Cortex of kidney (tissue), 1 donor: Measurements from ENCODE around the gene REM1.
"Not testable (repeated sequence)": the region's sequence is repeated elsewhere in the genome, so short reads cannot be mapped to it uniquely, and the experiment has no call there.

Experiments
- DNase-seq: peaks from one replicate; lab custom pipeline; 2025; lab: John Stamatoyannopoulos, UW

REM1 gene

GRCh38 chr20:31485450-31486339, 10.6 kb downstream of the REM1 start:
- no peak for DNase-seq

- no peak for DNase-seq
These were observed 13.0 kb downstream of the REM1 start for GRCh38 chr20:31488115-31488514.

- DNase-seq, result no peak
These were observed 14.1 kb downstream of the REM1 start for GRCh38 chr20:31489152-31489551.

GRCh38 chr20:31490752-31491151, 15.7 kb downstream of the REM1 start:
- no peak for DNase-seq

GRCh38 chr20:31494131-31494530, 19.0 kb downstream of the REM1 start:
- no peak for DNase-seq

GRCh38 chr20:31496761-31497295, 21.7 kb downstream of the REM1 start:
- no peak for DNase-seq

GRCh38 chr20:31497838-31498540, 22.9 kb downstream of the REM1 start:
- DNase-seq, result no peak

GRCh38 chr20:31500527-31500926, 25.4 kb downstream of the REM1 start:
- no peak for DNase-seq

GRCh38 chr20:31502884-31503673, 28.0 kb downstream of the REM1 start:
- not testable (repeated sequence) for DNase-seq

GRCh38 chr20:31505903-31506302, 30.8 kb downstream of the REM1 start:
- DNase-seq, result no peak

- no peak for DNase-seq
These were observed 33.6 kb downstream of the REM1 start for GRCh38 chr20:31508517-31509244.

- peak; percentile 81 for DNase-seq
These were observed 39.3 kb downstream of the REM1 start, which contains the start of gene HM13 for GRCh38 chr20:31514154-31515071. HM13 (plus strand) TSS chr20:31514442; CDS start chr20:31514552, 110 bp downstream.

GRCh38 chr20:31515072-31515774, 40.1 kb downstream of the REM1 start:
- no peak for DNase-seq

- no peak for DNase-seq
These were observed 40.7 kb downstream of the REM1 start for GRCh38 chr20:31515775-31516107.

GRCh38 chr20:31516166-31516565, 41.1 kb downstream of the REM1 start:
- DNase-seq, result no peak

GRCh38 chr20:31516651-31517050, 41.6 kb downstream of the REM1 start:
- DNase-seq, result no peak

GRCh38 chr20:31517373-31517772, 42.3 kb downstream of the REM1 start:
- DNase-seq, result no peak

GRCh38 chr20:31521267-31521666, 46.2 kb downstream of the REM1 start:
- DNase-seq, result not testable (repeated sequence)

GRCh38 chr20:31522731-31523130, 47.6 kb downstream of the REM1 start:
- DNase-seq, result no peak
